ENCODE data around the gene PAPPA. TPM values are rescaled to one million over a fixed set of nuclear protein-coding genes. Genes with fewer than 3 reads are reported as not detected.

PAPPA gene
- total and polyA plus RNA-seq, 2 donors from 2014 or later, result 4.2 to 10.2 TPM

GRCh38 chr9:116442528-116442927, 288.9 kb downstream of the PAPPA start:
- H3K27ac ChIP-seq (ENCODE audit: low read depth in 2 of 2, low read length in 2 of 2), result no peak overlapping the region
- peaks cover 2 to 6% (median 4%) of the 10 kb centered on the region in 3 donors for H3K36me3 ChIP-seq (ENCODE audit: control insufficient read depth in 2 of 3, insufficient read depth in 3 of 3, low read length in 3 of 3)
- no peak for FAIRE-seq
- no peaks in the 10 kb centered on the region for H3K4me1 ChIP-seq (ENCODE audit: control insufficient read depth in 2 of 3, insufficient read depth in 2 of 3, low read depth in 1 of 3, low read length in 3 of 3)
- intact Hi-C loops (cut with DNase I), result no loop called here
- H3K9ac ChIP-seq (ENCODE audit: low read length in 3 of 3), result no peak overlapping the region
- TF ChIP-seq CTCF (IDR thresholded peaks at IDR 0.05; ENCODE audit: borderline replicate concordance, extremely low read depth, insufficient read depth), result no peak
- no peaks in the 10 kb centered on the region for H3K9me3 ChIP-seq (ENCODE audit: control insufficient read depth in 2 of 3, insufficient read depth in 1 of 3, low read length in 3 of 3)
- H3K4me3 ChIP-seq (ENCODE audit: low read length in 3 of 3), result no peak overlapping the region
- no peaks in the 10 kb centered on the region for H3K27me3 ChIP-seq (ENCODE audit: control insufficient read depth, insufficient read depth, low read length)
- DNase-seq, result no peak

GRCh38 chr9:116447934-116448333, 294.3 kb downstream of the PAPPA start:
- intact Hi-C loops (cut with DNase I), result no loop called here
- no peak for FAIRE-seq

GRCh38 chr9:116448431-116448830, 294.8 kb downstream of the PAPPA start:
- intact Hi-C loops (cut with DNase I), result no loop called here
- Histone ChIP-seq H3K4me1 (ENCODE audit: control insufficient read depth in 2 of 3, insufficient read depth in 2 of 3, low read depth in 1 of 3, low read length in 3 of 3) (no peaks in the 10 kb centered on the region), H3K27ac (ENCODE audit: low read depth in 2 of 2, low read length in 2 of 2) (no peak overlapping the region), H3K9ac (ENCODE audit: low read length in 3 of 3) (no peak overlapping the region), H3K27me3 (ENCODE audit: control insufficient read depth, insufficient read depth, low read length) (no peaks in the 10 kb centered on the region), H3K4me3 (ENCODE audit: low read length in 3 of 3) (no peak overlapping the region), H3K9me3 (ENCODE audit: control insufficient read depth in 2 of 3, insufficient read depth in 1 of 3, low read length in 3 of 3) (no peaks in the 10 kb centered on the region), H3K36me3 (ENCODE audit: control insufficient read depth in 2 of 3, insufficient read depth in 3 of 3, low read length in 3 of 3) (no peaks in the 10 kb centered on the region)
- no peak for TF ChIP-seq CTCF (IDR thresholded peaks at IDR 0.05; ENCODE audit: borderline replicate concordance, extremely low read depth, insufficient read depth)
- DNase-seq, result no peak
- no peak for FAIRE-seq

More at GRCh38 chr9:116447934-116448333, 294.3 kb downstream of the PAPPA start:
- TF ChIP-seq CTCF (IDR thresholded peaks at IDR 0.05; ENCODE audit: borderline replicate concordance, extremely low read depth, insufficient read depth), result no peak
- H3K36me3 ChIP-seq (ENCODE audit: control insufficient read depth in 2 of 3, insufficient read depth in 3 of 3, low read length in 3 of 3), result no peaks in the 10 kb centered on the region
- DNase-seq, result peak; percentile 65 to 95 (median 77)
- H3K27ac ChIP-seq (ENCODE audit: low read depth in 2 of 2, low read length in 2 of 2), result no peak overlapping the region
- H3K27me3 ChIP-seq (ENCODE audit: control insufficient read depth, insufficient read depth, low read length), result no peaks in the 10 kb centered on the region
- no peaks in the 10 kb centered on the region for H3K4me1 ChIP-seq (ENCODE audit: control insufficient read depth in 2 of 3, insufficient read depth in 2 of 3, low read depth in 1 of 3, low read length in 3 of 3)
- no peak overlapping the region for H3K9ac ChIP-seq (ENCODE audit: low read length in 3 of 3)
- H3K4me3 ChIP-seq (ENCODE audit: low read length in 3 of 3), result no peak overlapping the region
- no peaks in the 10 kb centered on the region for H3K9me3 ChIP-seq (ENCODE audit: control insufficient read depth in 2 of 3, insufficient read depth in 1 of 3, low read length in 3 of 3)

- FAIRE-seq, result no peak
- no peaks in the 10 kb centered on the region for H3K4me1 ChIP-seq (ENCODE audit: control insufficient read depth in 2 of 3, insufficient read depth in 2 of 3, low read depth in 1 of 3, low read length in 3 of 3)
- TF ChIP-seq CTCF (IDR thresholded peaks at IDR 0.05; ENCODE audit: borderline replicate concordance, extremely low read depth, insufficient read depth), result no peak
- H3K9me3 ChIP-seq (ENCODE audit: control insufficient read depth in 2 of 3, insufficient read depth in 1 of 3, low read length in 3 of 3), result no peaks in the 10 kb centered on the region
- no peak overlapping the region for H3K4me3 ChIP-seq (ENCODE audit: low read length in 3 of 3)
- peak in 2 of 5 donors; percentile 44 to 64 for DNase-seq
- H3K27me3 ChIP-seq (ENCODE audit: control insufficient read depth, insufficient read depth, low read length), result no peaks in the 10 kb centered on the region
- no peak overlapping the region for H3K27ac ChIP-seq (ENCODE audit: low read depth in 2 of 2, low read length in 2 of 2)
- no peaks in the 10 kb centered on the region for H3K36me3 ChIP-seq (ENCODE audit: control insufficient read depth in 2 of 3, insufficient read depth in 3 of 3, low read length in 3 of 3)
- no peak overlapping the region for H3K9ac ChIP-seq (ENCODE audit: low read length in 3 of 3)
- intact Hi-C loops (cut with DNase I), result no loop called here
Measured at GRCh38 chr9:116449949-116450348, 296.4 kb downstream of the PAPPA start.
